OCI-LY1 (cell line): ENCODE data around the gene SETDB2.

ENCODE experiments used
- CTCF ChIP-seq: fragments of 200-600 bp; sonication (generic), shearing (Covaris generic); IDR thresholded peaks from 2 replicates; pipeline ENCODE4 v1.5.1; 2017; ENCODE audit warnings: mild to moderate bottlenecking, antibody characterized with exemption, low read length, moderate library complexity, mixed read lengths
- EZH2 ChIP-seq: fragments of 200-600 bp; sonication (generic), shearing (Covaris generic); IDR thresholded peaks from 2 replicates; pipeline ENCODE4 v1.8.0; 2017; ENCODE audit warnings: borderline replicate concordance, mixed run types, mild to moderate bottlenecking, antibody characterized with exemption, low read length, moderate library complexity, mixed read lengths

GRCh38 chr13:49412749-49413148 is 31.3 kb upstream of the SETDB2 start:
- TF ChIP-seq CTCF (no peak), EZH2 (no peak)
